ENCODE results near the gene LY6G5C. TPM values are rescaled to one million over a fixed set of nuclear protein-coding genes. Genes with fewer than 3 reads are reported as not detected.
A peak's percentile ranks its signal among the peaks of the same experiment; 100 is the strongest.

The LY6G5C gene
- total and polyA plus RNA-seq, 2 of the 13 experiments (the other 11 are each of a cell fraction or from before 2014, with no cell fraction given), result 0.33 to 0.55 TPM

- no peak for TF ChIP-seq MXD3 (CRISPR knock-in tag; IDR thresholded peaks at IDR 0.05)
- TF ChIP-seq ZNF670 (CRISPR knock-in tag; IDR thresholded peaks at IDR 0.05; ENCODE audit: borderline replicate concordance), result peak; percentile 68; the same call in 1 of the 2 replicates
- no peak for TF ChIP-seq FOXA1 (IDR thresholded peaks at IDR 0.05)
- peak; percentile 51 for TF ChIP-seq FOXA1 (CRISPR knock-in tag; IDR thresholded peaks at IDR 0.05)
- no peak for TF ChIP-seq CEBPB (IDR thresholded peaks at IDR 0.05; ENCODE audit: borderline replicate concordance, low read depth, low read length)
- no peak for TF ChIP-seq ZNF713 (CRISPR knock-in tag; IDR thresholded peaks at IDR 0.05)
- no peak for TF ChIP-seq ZNF296 (CRISPR knock-in tag; conservative IDR thresholded peaks at IDR 0.05)
- TF ChIP-seq HDAC2 (CRISPR knock-in tag; IDR thresholded peaks at IDR 0.05), result peak; percentile 52; the same call in 1 of the 2 replicates
- TF ChIP-seq NCOA2 (CRISPR knock-in tag; IDR thresholded peaks at IDR 0.05), result no peak; the same call in 1 of the 2 replicates
- TF ChIP-seq KLF16 (CRISPR knock-in tag; IDR thresholded peaks at IDR 0.05), result no peak; a peak in 2 of 4 replicates
- no peak for TF ChIP-seq ZNF557 (CRISPR knock-in tag; IDR thresholded peaks at IDR 0.05)
- no peak; the same call in 1 of the 2 replicates for TF ChIP-seq ZKSCAN1 (IDR thresholded peaks at IDR 0.05; ENCODE audit: low read length)
- TF ChIP-seq, protein P1, sequence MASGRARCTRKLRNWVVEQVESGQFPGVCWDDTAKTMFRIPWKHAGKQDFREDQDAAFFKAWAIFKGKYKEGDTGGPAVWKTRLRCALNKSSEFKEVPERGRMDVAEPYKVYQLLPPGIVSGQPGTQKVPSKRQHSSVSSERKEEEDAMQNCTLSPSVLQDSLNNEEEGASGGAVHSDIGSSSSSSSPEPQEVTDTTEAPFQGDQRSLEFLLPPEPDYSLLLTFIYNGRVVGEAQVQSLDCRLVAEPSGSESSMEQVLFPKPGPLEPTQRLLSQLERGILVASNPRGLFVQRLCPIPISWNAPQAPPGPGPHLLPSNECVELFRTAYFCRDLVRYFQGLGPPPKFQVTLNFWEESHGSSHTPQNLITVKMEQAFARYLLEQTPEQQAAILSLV (CRISPR knock-in tag; IDR thresholded peaks at IDR 0.05; ENCODE audit: borderline replicate concordance), result no peak
- TF ChIP-seq, protein P2, sequence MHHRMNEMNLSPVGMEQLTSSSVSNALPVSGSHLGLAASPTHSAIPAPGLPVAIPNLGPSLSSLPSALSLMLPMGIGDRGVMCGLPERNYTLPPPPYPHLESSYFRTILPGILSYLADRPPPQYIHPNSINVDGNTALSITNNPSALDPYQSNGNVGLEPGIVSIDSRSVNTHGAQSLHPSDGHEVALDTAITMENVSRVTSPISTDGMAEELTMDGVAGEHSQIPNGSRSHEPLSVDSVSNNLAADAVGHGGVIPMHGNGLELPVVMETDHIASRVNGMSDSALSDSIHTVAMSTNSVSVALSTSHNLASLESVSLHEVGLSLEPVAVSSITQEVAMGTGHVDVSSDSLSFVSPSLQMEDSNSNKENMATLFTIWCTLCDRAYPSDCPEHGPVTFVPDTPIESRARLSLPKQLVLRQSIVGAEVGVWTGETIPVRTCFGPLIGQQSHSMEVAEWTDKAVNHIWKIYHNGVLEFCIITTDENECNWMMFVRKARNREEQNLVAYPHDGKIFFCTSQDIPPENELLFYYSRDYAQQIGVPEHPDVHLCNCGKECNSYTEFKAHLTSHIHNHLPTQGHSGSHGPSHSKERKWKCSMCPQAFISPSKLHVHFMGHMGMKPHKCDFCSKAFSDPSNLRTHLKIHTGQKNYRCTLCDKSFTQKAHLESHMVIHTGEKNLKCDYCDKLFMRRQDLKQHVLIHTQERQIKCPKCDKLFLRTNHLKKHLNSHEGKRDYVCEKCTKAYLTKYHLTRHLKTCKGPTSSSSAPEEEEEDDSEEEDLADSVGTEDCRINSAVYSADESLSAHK (CRISPR knock-in tag; IDR thresholded peaks at IDR 0.05; ENCODE audit: borderline replicate concordance), result no peak
- no peak; the same call in 1 of the 2 replicates for TF ChIP-seq NFKBIZ (CRISPR knock-in tag; IDR thresholded peaks at IDR 0.05)
- TF ChIP-seq, protein P3, sequence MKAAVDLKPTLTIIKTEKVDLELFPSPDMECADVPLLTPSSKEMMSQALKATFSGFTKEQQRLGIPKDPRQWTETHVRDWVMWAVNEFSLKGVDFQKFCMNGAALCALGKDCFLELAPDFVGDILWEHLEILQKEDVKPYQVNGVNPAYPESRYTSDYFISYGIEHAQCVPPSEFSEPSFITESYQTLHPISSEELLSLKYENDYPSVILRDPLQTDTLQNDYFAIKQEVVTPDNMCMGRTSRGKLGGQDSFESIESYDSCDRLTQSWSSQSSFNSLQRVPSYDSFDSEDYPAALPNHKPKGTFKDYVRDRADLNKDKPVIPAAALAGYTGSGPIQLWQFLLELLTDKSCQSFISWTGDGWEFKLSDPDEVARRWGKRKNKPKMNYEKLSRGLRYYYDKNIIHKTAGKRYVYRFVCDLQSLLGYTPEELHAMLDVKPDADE (CRISPR knock-in tag; IDR thresholded peaks at IDR 0.05), result no peak
- TF ChIP-seq ZNF737 (CRISPR knock-in tag; IDR thresholded peaks at IDR 0.05; ENCODE audit: borderline replicate concordance), result no peak
- TF ChIP-seq KLF13 (CRISPR knock-in tag; IDR thresholded peaks at IDR 0.05), result no peak
- TF ChIP-seq ZNF639 (CRISPR knock-in tag; conservative IDR thresholded peaks at IDR 0.05), result peak; percentile 60; the same call in 1 of the 2 replicates
- TF ChIP-seq, protein P4, sequence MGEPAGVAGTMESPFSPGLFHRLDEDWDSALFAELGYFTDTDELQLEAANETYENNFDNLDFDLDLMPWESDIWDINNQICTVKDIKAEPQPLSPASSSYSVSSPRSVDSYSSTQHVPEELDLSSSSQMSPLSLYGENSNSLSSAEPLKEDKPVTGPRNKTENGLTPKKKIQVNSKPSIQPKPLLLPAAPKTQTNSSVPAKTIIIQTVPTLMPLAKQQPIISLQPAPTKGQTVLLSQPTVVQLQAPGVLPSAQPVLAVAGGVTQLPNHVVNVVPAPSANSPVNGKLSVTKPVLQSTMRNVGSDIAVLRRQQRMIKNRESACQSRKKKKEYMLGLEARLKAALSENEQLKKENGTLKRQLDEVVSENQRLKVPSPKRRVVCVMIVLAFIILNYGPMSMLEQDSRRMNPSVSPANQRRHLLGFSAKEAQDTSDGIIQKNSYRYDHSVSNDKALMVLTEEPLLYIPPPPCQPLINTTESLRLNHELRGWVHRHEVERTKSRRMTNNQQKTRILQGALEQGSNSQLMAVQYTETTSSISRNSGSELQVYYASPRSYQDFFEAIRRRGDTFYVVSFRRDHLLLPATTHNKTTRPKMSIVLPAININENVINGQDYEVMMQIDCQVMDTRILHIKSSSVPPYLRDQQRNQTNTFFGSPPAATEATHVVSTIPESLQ (CRISPR knock-in tag; conservative IDR thresholded peaks at IDR 0.05), result no peak
- TF ChIP-seq KLF6 (CRISPR knock-in tag; IDR thresholded peaks at IDR 0.05), result no peak; the same call in 1 of the 2 replicates
Observed at GRCh38 chr6:31652925-31653724, 27.7 kb downstream of the LY6G5C start (continued).
